ENCODE data around the gene ZNF341. TPM values are rescaled to one million over a fixed set of nuclear protein-coding genes. Genes with fewer than 3 reads are reported as not detected.

Gene ZNF341
- total RNA-seq, 1 donor from 2014 or later, result 1.8 TPM

DNA sequence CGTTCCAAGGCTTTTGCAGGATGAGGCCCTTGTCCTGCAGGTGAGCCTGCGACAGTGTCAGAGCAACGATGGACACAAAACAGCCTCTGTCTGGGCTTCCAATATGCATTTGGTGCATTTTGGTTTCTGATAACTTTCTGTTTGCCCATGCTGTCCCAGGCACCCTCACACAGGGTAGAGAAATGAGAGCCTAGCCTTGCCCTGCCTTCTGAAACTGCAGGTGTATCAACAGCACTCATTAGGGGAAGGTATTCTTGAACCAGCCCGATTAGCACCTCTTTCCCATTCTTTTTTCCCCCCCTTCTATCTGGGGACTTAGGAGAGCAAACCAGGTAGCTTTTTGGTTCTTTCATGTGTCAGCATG, 109.6 kb downstream of the ZNF341 start:
- Histone ChIP-seq H3K36me3 (no peaks in the 10 kb centered on the region), H3K27me3 (ENCODE audit: low read depth) (no peaks in the 10 kb centered on the region), H3K4me3 (no peak overlapping the region), H3K9me3 (replicated peaks) (no peaks in the 10 kb centered on the region), H3K27ac (replicated peaks) (no peak overlapping the region), H3K4me1 (peaks cover 98% of the 10 kb centered on the region)
- TF ChIP-seq, protein P1, sequence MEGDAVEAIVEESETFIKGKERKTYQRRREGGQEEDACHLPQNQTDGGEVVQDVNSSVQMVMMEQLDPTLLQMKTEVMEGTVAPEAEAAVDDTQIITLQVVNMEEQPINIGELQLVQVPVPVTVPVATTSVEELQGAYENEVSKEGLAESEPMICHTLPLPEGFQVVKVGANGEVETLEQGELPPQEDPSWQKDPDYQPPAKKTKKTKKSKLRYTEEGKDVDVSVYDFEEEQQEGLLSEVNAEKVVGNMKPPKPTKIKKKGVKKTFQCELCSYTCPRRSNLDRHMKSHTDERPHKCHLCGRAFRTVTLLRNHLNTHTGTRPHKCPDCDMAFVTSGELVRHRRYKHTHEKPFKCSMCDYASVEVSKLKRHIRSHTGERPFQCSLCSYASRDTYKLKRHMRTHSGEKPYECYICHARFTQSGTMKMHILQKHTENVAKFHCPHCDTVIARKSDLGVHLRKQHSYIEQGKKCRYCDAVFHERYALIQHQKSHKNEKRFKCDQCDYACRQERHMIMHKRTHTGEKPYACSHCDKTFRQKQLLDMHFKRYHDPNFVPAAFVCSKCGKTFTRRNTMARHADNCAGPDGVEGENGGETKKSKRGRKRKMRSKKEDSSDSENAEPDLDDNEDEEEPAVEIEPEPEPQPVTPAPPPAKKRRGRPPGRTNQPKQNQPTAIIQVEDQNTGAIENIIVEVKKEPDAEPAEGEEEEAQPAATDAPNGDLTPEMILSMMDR (IDR thresholded peaks at IDR 0.05; ENCODE audit: borderline replicate concordance), result no peak
- intact Hi-C loops (cut with micrococcal nuclease), result no loop called here
- DNase-seq, result no peak

Other genes starting within 250 kb of the ZNF341 start
- 10.7 TPM for gene CBFA2T2, start 241.9 kb upstream of the ZNF341 start, total RNA-seq
- not detected for gene C20orf144, start 69.7 kb upstream of the ZNF341 start, total RNA-seq
- gene ACTL10, start 65.1 kb upstream of the ZNF341 start, total RNA-seq, result 0.22 TPM
- gene NECAB3, start 57.6 kb upstream of the ZNF341 start, total RNA-seq, result 81.3 TPM
- gene E2F1, start 45.6 kb upstream of the ZNF341 start, total RNA-seq, result 1.2 TPM
- 13.5 TPM for gene PXMP4, start 11.7 kb upstream of the ZNF341 start, total RNA-seq
- 104 TPM for gene CHMP4B, start 79.4 kb downstream of the ZNF341 start, total RNA-seq